HUES64 (cell line): ENCODE results near the gene NCOA1.
"Not testable (repeated sequence)": the region's sequence is repeated elsewhere in the genome, so short reads cannot be mapped to it uniquely, and the experiment has no call there.

Experiments
- H3K27ac ChIP-seq: 2 replicates; pipeline ENCODE4 v1.7.0; 2013; ENCODE audit warnings: low read depth, low read length, inconsistent platforms
- H3K27me3 ChIP-seq: 2 replicates; pipeline ENCODE4 v1.6.1; 2013; ENCODE audit warnings: mild to moderate bottlenecking, low read length; ENCODE audit not compliant: insufficient read depth
- H3K36me3 ChIP-seq: 2 replicates; pipeline ENCODE4 v1.6.1; 2013; ENCODE audit warnings: mild to moderate bottlenecking, low read length; ENCODE audit not compliant: insufficient read depth
- H3K4me1 ChIP-seq: 2 replicates; pipeline ENCODE4 v1.6.1; 2013; ENCODE audit warnings: mild to moderate bottlenecking, low read length, moderate library complexity; ENCODE audit not compliant: insufficient read depth
- H3K4me3 ChIP-seq: 2 replicates; pipeline ENCODE4 v1.5.1; 2013; ENCODE audit warnings: mild to moderate bottlenecking, low read length, moderate library complexity
- H3K9ac ChIP-seq: 2 replicates; pipeline ENCODE4 v1.6.1; 2013; ENCODE audit warnings: mild to moderate bottlenecking, low read depth, low read length
- H3K9me3 ChIP-seq: 2 replicates; pipeline ENCODE4 v1.6.1; 2013; ENCODE audit warnings: low read depth, low read length; ENCODE audit not compliant: insufficient read depth
- WGBS: fragments of 150-250, 120-280 bp; methylation state at CpG from one replicate; pipeline ENCODE4 v1.1.7; 2013; ENCODE audit warnings: missing lambda C conversion rate; 5-methylcytosine and 5-hydroxymethylcytosine counted together

NCOA1 gene

GRCh38 chr2:24459224-24460161, 31.6 kb upstream of the NCOA1 start:
- 88% methylated on average over 4 of the region's 5 CpGs for WGBS
- no peaks in the 10 kb centered on the region for H3K9me3 ChIP-seq
- H3K4me1 ChIP-seq, result peaks cover 6% of the 10 kb centered on the region; the same call in 1 of the 2 replicates
- H3K4me3 ChIP-seq, result no peak overlapping the region
- H3K27me3 ChIP-seq, result no peaks in the 10 kb centered on the region
- no peak overlapping the region for H3K9ac ChIP-seq
- H3K36me3 ChIP-seq, result no peaks in the 10 kb centered on the region
- no peak overlapping the region for H3K27ac ChIP-seq

- H3K36me3 ChIP-seq, result no peaks in the 10 kb centered on the region
- H3K9me3 ChIP-seq, result no peaks in the 10 kb centered on the region
- H3K4me3 ChIP-seq, result no peak overlapping the region
- no peaks in the 10 kb centered on the region for H3K27me3 ChIP-seq
- WGBS, result 82% methylated on average over 2 of the region's 2 CpGs
- H3K9ac ChIP-seq, result no peak overlapping the region
- peaks cover 10% of the 10 kb centered on the region for H3K4me1 ChIP-seq
- no peak overlapping the region for H3K27ac ChIP-seq
These were observed 29.4 kb upstream of the NCOA1 start for GRCh38 chr2:24461685-24462084.

- Histone ChIP-seq H3K27me3 (no peaks in the 10 kb centered on the region), H3K4me3 (no peak overlapping the region)
- 85% methylated on average over 1 of the region's 1 CpG for WGBS
These were observed 27.8 kb upstream of the NCOA1 start for GRCh38 chr2:24463271-24463670.

GRCh38 chr2:24466871-24467870, 23.9 kb upstream of the NCOA1 start:
- no peaks in the 10 kb centered on the region for H3K27me3 ChIP-seq
- WGBS, result 62% methylated on average over 7 of the region's 7 CpGs
- peaks cover 14% of the 10 kb centered on the region for H3K4me1 ChIP-seq
- H3K9me3 ChIP-seq, result no peaks in the 10 kb centered on the region
- H3K4me3 ChIP-seq, result no peak overlapping the region
- H3K36me3 ChIP-seq, result no peaks in the 10 kb centered on the region
- peak overlapping the region; percentile 4; the same call in 1 of the 2 replicates for H3K27ac ChIP-seq
- H3K9ac ChIP-seq, result no peak overlapping the region

More at GRCh38 chr2:24463271-24463670, 27.8 kb upstream of the NCOA1 start:
- Histone ChIP-seq H3K9ac (no peak overlapping the region), H3K9me3 (no peaks in the 10 kb centered on the region), H3K4me1 (peaks cover 21% of the 10 kb centered on the region), H3K27ac (no peak overlapping the region), H3K36me3 (no peaks in the 10 kb centered on the region)

GRCh38 chr2:24468453-24468852, 22.6 kb upstream of the NCOA1 start:
- H3K9me3 ChIP-seq, H3K36me3 ChIP-seq, H3K4me3 ChIP-seq, H3K9ac ChIP-seq, H3K27me3 ChIP-seq, H3K27ac ChIP-seq: not testable (repeated sequence)
- peaks cover 14% of the 10 kb centered on the region for H3K4me1 ChIP-seq
- WGBS, result 100% methylated on average over 1 of the region's 1 CpG

GRCh38 chr2:24469148-24469650, 21.9 kb upstream of the NCOA1 start:
- Histone ChIP-seq H3K4me1 (peaks cover 14% of the 10 kb centered on the region), H3K36me3 (no peaks in the 10 kb centered on the region), H3K27me3 (no peaks in the 10 kb centered on the region), H3K27ac (no peak overlapping the region), H3K4me3 (no peak overlapping the region), H3K9me3 (no peaks in the 10 kb centered on the region), H3K9ac (no peak overlapping the region)
- WGBS, result 92% methylated on average over 2 of the region's 2 CpGs

- Histone ChIP-seq H3K27ac (no peak overlapping the region), H3K27me3 (no peaks in the 10 kb centered on the region), H3K36me3 (no peaks in the 10 kb centered on the region), H3K4me3 (no peak overlapping the region), H3K9me3 (no peaks in the 10 kb centered on the region), H3K9ac (no peak overlapping the region), H3K4me1 (peaks cover 11% of the 10 kb centered on the region)
- 82% methylated on average over 5 of the region's 5 CpGs for WGBS
These were observed 19.4 kb upstream of the NCOA1 start for GRCh38 chr2:24471662-24472061.

GRCh38 chr2:24472416-24472815, 18.6 kb upstream of the NCOA1 start:
- Histone ChIP-seq H3K4me1 (peaks cover 3% of the 10 kb centered on the region), H3K36me3 (no peaks in the 10 kb centered on the region), H3K4me3 (no peak overlapping the region), H3K27ac (no peak overlapping the region), H3K27me3 (no peaks in the 10 kb centered on the region), H3K9me3 (no peaks in the 10 kb centered on the region), H3K9ac (no peak overlapping the region)
- WGBS, result no CpG with 5 or more reads among the region's 1 CpG

- no peak overlapping the region for H3K4me3 ChIP-seq
- no peak overlapping the region for H3K27ac ChIP-seq
These were observed 17.4 kb upstream of the NCOA1 start for GRCh38 chr2:24473626-24474025.

GRCh38 chr2:24474053-24474452, 17.0 kb upstream of the NCOA1 start:
- Histone ChIP-seq H3K4me1 (no peaks in the 10 kb centered on the region), H3K36me3 (no peaks in the 10 kb centered on the region), H3K9me3 (no peaks in the 10 kb centered on the region), H3K27me3 (no peaks in the 10 kb centered on the region), H3K27ac (no peak overlapping the region), H3K4me3 (no peak overlapping the region), H3K9ac (no peak overlapping the region)
- 92% methylated on average over 5 of the region's 5 CpGs for WGBS

More at GRCh38 chr2:24473626-24474025, 17.4 kb upstream of the NCOA1 start:
- H3K36me3 ChIP-seq, result no peaks in the 10 kb centered on the region
- H3K27me3 ChIP-seq, result no peaks in the 10 kb centered on the region
- no peaks in the 10 kb centered on the region for H3K9me3 ChIP-seq
- H3K4me1 ChIP-seq, result no peaks in the 10 kb centered on the region
- H3K9ac ChIP-seq, result no peak overlapping the region

- Histone ChIP-seq H3K27ac (no peak overlapping the region), H3K9ac (no peak overlapping the region), H3K9me3 (0 out of 2 replicates have a peak, but pooled peaks cover 4% of the 10 kb centered on the region), H3K27me3 (no peaks in the 10 kb centered on the region), H3K4me3 (no peak overlapping the region), H3K36me3 (no peaks in the 10 kb centered on the region), H3K4me1 (no peaks in the 10 kb centered on the region)
- WGBS, result 75% methylated on average over 6 of the region's 6 CpGs
These were observed 13.8 kb upstream of the NCOA1 start for GRCh38 chr2:24477229-24477628.
